CD14-positive monocyte (primary cell): Measurements from ENCODE around the gene DACT3. TPM values are rescaled to one million over a fixed set of nuclear protein-coding genes. Genes with fewer than 3 reads are reported as not detected.

ENCODE experiments used
- DNase-seq, 3 donors: peaks; one replicate each; pipeline ENCODE4 v3.0.0-alpha.2; 2011 to 2022
- H2AFZ ChIP-seq: 2 replicates; pipeline ENCODE4 v1.6.0; 2012; ENCODE audit warnings: mild to moderate bottlenecking, low read depth, low read length, inconsistent platforms; ENCODE audit not compliant: insufficient read depth, poor library complexity, severe bottlenecking
- H3K27ac ChIP-seq, 2 donors: 1 replicate in 1 of 2; 2 replicates in 1 of 2; pipeline ENCODE4 v1.5.1; 2012 to 2013; ENCODE audit warnings: low read length in 2 of 2, control low read depth in 1 of 2, inconsistent platforms in 1 of 2, low read depth in 1 of 2, mild to moderate bottlenecking in 1 of 2
- H3K27me3 ChIP-seq, 2 donors: one replicate each; pipeline versions ENCODE4 v1.6.0 to v1.6.1; 2011 to 2013; ENCODE audit warnings: low read length in 2 of 2; ENCODE audit not compliant: control insufficient read depth in 2 of 2, insufficient read depth in 2 of 2
- H3K36me3 ChIP-seq, 2 donors: replicated peaks in 1 of 2; 1 replicate in 1 of 2; 2 replicates in 1 of 2; pipeline versions ENCODE4 v1.5.1 to v1.6.1; 2012 to 2013; ENCODE audit warnings: low read length in 2 of 2, control low read depth in 1 of 2, inconsistent platforms in 1 of 2, mild to moderate bottlenecking in 1 of 2; ENCODE audit not compliant: insufficient read depth in 2 of 2, control insufficient read depth in 1 of 2
- H3K4me1 ChIP-seq, 2 donors: 1 replicate in 1 of 2; 2 replicates in 1 of 2; pipeline versions ENCODE4 v1.5.1 to v1.6.1; 2012 to 2013; ENCODE audit warnings: low read length in 2 of 2, control low read depth in 1 of 2, inconsistent platforms in 1 of 2, mild to moderate bottlenecking in 1 of 2, moderate library complexity in 1 of 2; ENCODE audit not compliant: insufficient read depth in 2 of 2, control insufficient read depth in 1 of 2
- H3K4me2 ChIP-seq: replicated peaks from 2 replicates; pipeline ENCODE3; 2012; ENCODE audit warnings: low read length, moderate library complexity, mild to moderate bottlenecking; ENCODE audit not compliant: poor library complexity, severe bottlenecking; ENCODE audit errors: extremely low read depth
- H3K4me3 ChIP-seq, 3 experiments: fragments of 200-600 bp in 1 of 3; sonication (generic) in 1 of 3; replicated peaks in 1 of 3; 1 replicate in 2 of 3; 2 replicates in 1 of 3; pipeline ENCODE4 v1.5.1; 2011 to 2013; ENCODE audit warnings: low read length in 3 of 3, mild to moderate bottlenecking in 3 of 3, control low read depth in 2 of 3, low read depth in 2 of 3, inconsistent platforms in 1 of 3, moderate library complexity in 1 of 3
- H3K79me2 ChIP-seq: 2 replicates; pipeline ENCODE4 v1.6.0; 2012; ENCODE audit warnings: mild to moderate bottlenecking, control low read depth, inconsistent platforms, low read length, moderate library complexity; ENCODE audit not compliant: insufficient read depth
- H3K9ac ChIP-seq: 2 replicates; pipeline ENCODE4 v1.6.0; 2017; ENCODE audit warnings: low read length, mild to moderate bottlenecking; ENCODE audit not compliant: insufficient read depth, poor library complexity, severe bottlenecking
- H3K9me3 ChIP-seq, 2 donors: replicated peaks in 1 of 2; 1 replicate in 1 of 2; 2 replicates in 1 of 2; pipeline versions ENCODE4 v1.5.1 to v1.6.1; 2012 to 2013; ENCODE audit warnings: low read length in 2 of 2, control low read depth in 1 of 2; ENCODE audit not compliant: control insufficient read depth in 1 of 2, insufficient read depth in 1 of 2
- H4K20me1 ChIP-seq: 2 replicates; pipeline ENCODE4 v1.6.0; 2012; ENCODE audit warnings: mild to moderate bottlenecking, low read length, control low read depth, moderate library complexity; ENCODE audit not compliant: insufficient read depth
- H3K27ac Mint-ChIP-seq, 7 donors: one replicate each; pipeline ENCODE4 v1.8.0; 2020; ENCODE audit warnings: mild to moderate bottlenecking in 7 of 7, mixed read lengths in 7 of 7, moderate library complexity in 6 of 7, inconsistent platforms in 2 of 7
- H3K27me3 Mint-ChIP-seq, 3 donors: one replicate each; pipeline ENCODE4 v1.8.0; 2021 to 2022; ENCODE audit warnings: low read depth in 3 of 3, mild to moderate bottlenecking in 3 of 3, mixed read lengths in 3 of 3, moderate library complexity in 3 of 3, inconsistent platforms in 1 of 3
- H3K36me3 Mint-ChIP-seq, 2 donors: one replicate each; pipeline ENCODE4 v1.8.0; 2020; ENCODE audit warnings: mixed read lengths in 2 of 2, inconsistent platforms in 1 of 2, mild to moderate bottlenecking in 1 of 2
- H3K4me1 Mint-ChIP-seq: one replicate; pipeline ENCODE4 v1.8.0; 2020; ENCODE audit warnings: mild to moderate bottlenecking, mixed read lengths
- H3K4me3 Mint-ChIP-seq, 2 donors: one replicate each; pipeline ENCODE4 v1.8.0; 2020; ENCODE audit warnings: mild to moderate bottlenecking in 2 of 2, mixed read lengths in 2 of 2, moderate library complexity in 1 of 2
- H3K9me3 Mint-ChIP-seq, 7 donors: one replicate each; pipeline ENCODE4 v1.8.0; 2020 to 2022; ENCODE audit warnings: mixed read lengths in 7 of 7, mild to moderate bottlenecking in 6 of 7, moderate library complexity in 6 of 7, inconsistent platforms in 2 of 7
- WGBS: methylation state at CpG from one replicate; pipeline ENCODE4 v1.1.5; 2013; ENCODE audit warnings: missing lambda C conversion rate; ENCODE audit not compliant: insufficient coverage; 5-methylcytosine and 5-hydroxymethylcytosine counted together
- intact Hi-C, 2 donors: fragments of 100-400 bp; cut with micrococcal nuclease; formaldehyde crosslinking; loops; one replicate each; pipeline versions ENCODE4 v1.15.0 to v1.15.1; 2023
- polyA plus RNA-seq, 3 donors: library from polyadenylated mRNA; depleted of rRNA in 1 of 3; unstranded in 2 of 3; stranded (reverse) in 1 of 3; fragments of 300-500 nt in 2 of 3; fragments of >200 nt in 1 of 3; fragmentation: Illumina TruSeq in 2 of 3; gene quantifications; 1 replicate in 2 of 3; 2 replicates in 1 of 3; pipeline ENCODE4 v1.2.3, GENCODE V29; 2012 to 2021
- TF ChIP-seq, protein P1 (sequence below): fragments of 200-600 bp; IDR thresholded peaks from one replicate; pipeline ENCODE4 v1.8.0; 2022; ENCODE audit warnings: antibody characterized with exemption, mild to moderate bottlenecking

The DACT3 gene
- polyA plus RNA-seq, 3 donors: 0.05 to 0.23 (median 0.09) TPM

GRCh38 chr19:46646402-46646801 lies 14.6 kb downstream of the DACT3 start:
- Histone ChIP-seq H3K9ac (no peak overlapping the region), H3K27ac (no peak overlapping the region), H3K79me2 (no peaks in the 10 kb centered on the region), H3K4me1 (peaks cover 9 to 12% of the 10 kb centered on the region in 2 donors), H3K9me3 (peaks cover 3 to 6% of the 10 kb centered on the region in 2 donors), H2AFZ (no peak overlapping the region), H4K20me1 (no peaks in the 10 kb centered on the region), H3K27me3 (peaks cover 35 to 63% of the 10 kb centered on the region in 2 donors), H3K36me3 (no peaks in the 10 kb centered on the region), H3K4me2 (no peak overlapping the region), H3K4me3 (no peak overlapping the region)
- Mint-ChIP-seq H3K36me3 (peaks cover 3 to 7% of the 10 kb centered on the region in 2 donors), H3K4me1 (peaks cover 9% of the 10 kb centered on the region), H3K27me3 (peaks cover 64 to 75% (median 74%) of the 10 kb centered on the region in 3 donors), H3K27ac (no peak overlapping the region), H3K9me3 (peaks cover 6 to 28% (median 23%) of the 10 kb centered on the region in 7 donors), H3K4me3 (peak overlapping the region in 1 of 2 donors; percentile 63)
- intact Hi-C loops: no loop called here
- no peak for DNase-seq
- WGBS: no CpG with 5 or more reads among the region's 3 CpGs
- TF ChIP-seq, protein P1, sequence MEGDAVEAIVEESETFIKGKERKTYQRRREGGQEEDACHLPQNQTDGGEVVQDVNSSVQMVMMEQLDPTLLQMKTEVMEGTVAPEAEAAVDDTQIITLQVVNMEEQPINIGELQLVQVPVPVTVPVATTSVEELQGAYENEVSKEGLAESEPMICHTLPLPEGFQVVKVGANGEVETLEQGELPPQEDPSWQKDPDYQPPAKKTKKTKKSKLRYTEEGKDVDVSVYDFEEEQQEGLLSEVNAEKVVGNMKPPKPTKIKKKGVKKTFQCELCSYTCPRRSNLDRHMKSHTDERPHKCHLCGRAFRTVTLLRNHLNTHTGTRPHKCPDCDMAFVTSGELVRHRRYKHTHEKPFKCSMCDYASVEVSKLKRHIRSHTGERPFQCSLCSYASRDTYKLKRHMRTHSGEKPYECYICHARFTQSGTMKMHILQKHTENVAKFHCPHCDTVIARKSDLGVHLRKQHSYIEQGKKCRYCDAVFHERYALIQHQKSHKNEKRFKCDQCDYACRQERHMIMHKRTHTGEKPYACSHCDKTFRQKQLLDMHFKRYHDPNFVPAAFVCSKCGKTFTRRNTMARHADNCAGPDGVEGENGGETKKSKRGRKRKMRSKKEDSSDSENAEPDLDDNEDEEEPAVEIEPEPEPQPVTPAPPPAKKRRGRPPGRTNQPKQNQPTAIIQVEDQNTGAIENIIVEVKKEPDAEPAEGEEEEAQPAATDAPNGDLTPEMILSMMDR: no peak

DNA sequence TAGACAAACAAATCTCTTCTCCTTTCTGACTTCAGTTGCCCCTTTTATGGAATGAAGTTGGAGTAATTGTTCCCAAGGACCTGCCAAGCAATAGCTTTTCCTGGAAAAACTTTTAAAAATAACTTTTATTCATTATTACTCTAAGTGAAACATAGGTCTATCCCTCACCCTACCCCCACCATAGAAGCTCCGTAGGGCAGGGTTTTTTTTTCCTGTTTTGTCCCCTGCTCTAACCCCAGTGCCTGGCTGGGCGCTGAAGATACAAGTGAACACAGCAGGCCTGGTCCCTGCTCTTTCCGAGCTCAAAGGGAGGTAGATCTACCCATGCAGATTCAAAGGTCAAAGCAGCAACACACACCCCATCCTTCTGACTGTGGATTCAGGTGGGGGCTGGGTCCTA lies 16.3 kb downstream of the DACT3 start:
- Histone ChIP-seq H3K9ac (no peak overlapping the region), H3K4me3 (no peak overlapping the region), H3K4me2 (no peak overlapping the region), H3K9me3 (peaks cover 3 to 6% of the 10 kb centered on the region in 2 donors), H3K27me3 (peaks cover 31 to 62% of the 10 kb centered on the region in 2 donors), H3K79me2 (no peaks in the 10 kb centered on the region), H3K36me3 (no peaks in the 10 kb centered on the region), H3K4me1 (peaks cover 14 to 17% of the 10 kb centered on the region in 2 donors), H3K27ac (no peak overlapping the region), H2AFZ (no peak overlapping the region), H4K20me1 (no peaks in the 10 kb centered on the region)
- H3K9me3 Mint-ChIP-seq: peaks cover 6 to 24% (median 19%) of the 10 kb centered on the region in 7 donors
- H3K4me3 Mint-ChIP-seq: peak overlapping the region in 1 of 2 donors; percentile 39
- H3K36me3 Mint-ChIP-seq: peaks cover 3 to 5% of the 10 kb centered on the region in 2 donors
- peaks cover 59 to 74% (median 65%) of the 10 kb centered on the region in 3 donors for H3K27me3 Mint-ChIP-seq
- peaks cover 21% of the 10 kb centered on the region for H3K4me1 Mint-ChIP-seq
- 76% methylated on average over 3 of the region's 3 CpGs for WGBS
- no peak for DNase-seq
- no peak overlapping the region for H3K27ac Mint-ChIP-seq
- TF ChIP-seq, protein P1: no peak
- intact Hi-C loops: no loop called here
